Posterior vena cava (tissue), 2 donors: Measurements from ENCODE around the gene CCDC93. TPM values are rescaled to one million over a fixed set of nuclear protein-coding genes. Genes with fewer than 3 reads are reported as not detected.

Experiments
- total RNA-seq, 2 donors: library from RNA; stranded (reverse); fragmentation: NEBNext Ultra II Directional; extraction: Animal tissue kit (Norgen Biotek cat#: 25700); gene quantifications; one replicate each; pipeline ENCODE4 v1.2.1, GENCODE V29; 2021
- donor health status: DM: yes; HTN: yes; CAD: no.
- donor health status: DM: yes; HTN: yes; CAD: no.

CCDC93 gene
- total RNA-seq, 2 donors from 2014 or later = 24.7 to 28.1 TPM

Other genes with a start within 250 kb of the CCDC93 start
- 10 to 100 TPM; 36.4 to 45.8 TPM for gene DDX18, start 199.4 kb downstream of the CCDC93 start, total RNA-seq
- gene INSIG2, start 74.4 kb upstream of the CCDC93 start, total RNA-seq = 10 to 100 TPM; 22.2 to 29.4 TPM